ENCODE data around the gene POLR3A. TPM values are rescaled to one million over a fixed set of nuclear protein-coding genes. Genes with fewer than 3 reads are reported as not detected.
A peak's percentile ranks its signal among the peaks of the same experiment; 100 is the strongest.

Gene POLR3A
- total RNA-seq, 1 experiment from 2014 or later = 15.3 TPM

- DNase-seq (ENCODE audit: low read depth) = no peak
Measured at GRCh38 chr10:77979221-77979620, 50.1 kb downstream of the POLR3A start.

DNA sequence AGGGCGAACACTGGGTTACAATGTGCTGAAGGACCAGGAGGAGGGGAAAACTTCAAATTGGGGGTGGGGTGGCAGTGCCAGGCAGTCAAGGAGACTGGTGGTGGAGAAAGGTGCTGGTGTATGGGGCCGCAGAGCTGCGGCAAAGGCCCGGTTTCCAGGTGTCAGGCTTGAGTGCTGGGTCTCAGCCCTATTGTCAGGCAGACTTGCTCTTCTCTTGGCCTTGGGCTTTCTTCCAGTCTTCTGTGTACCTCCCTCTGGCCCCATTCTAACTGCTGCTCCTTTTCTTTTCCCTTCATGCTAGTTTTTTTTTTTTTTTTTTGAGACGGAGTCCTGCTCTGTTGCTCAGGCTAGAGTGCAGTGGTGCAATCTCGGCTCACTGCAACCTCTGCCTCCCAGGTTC lies 51.0 kb downstream of the POLR3A start:
- no peak for DNase-seq (ENCODE audit: low read depth)

DNA sequence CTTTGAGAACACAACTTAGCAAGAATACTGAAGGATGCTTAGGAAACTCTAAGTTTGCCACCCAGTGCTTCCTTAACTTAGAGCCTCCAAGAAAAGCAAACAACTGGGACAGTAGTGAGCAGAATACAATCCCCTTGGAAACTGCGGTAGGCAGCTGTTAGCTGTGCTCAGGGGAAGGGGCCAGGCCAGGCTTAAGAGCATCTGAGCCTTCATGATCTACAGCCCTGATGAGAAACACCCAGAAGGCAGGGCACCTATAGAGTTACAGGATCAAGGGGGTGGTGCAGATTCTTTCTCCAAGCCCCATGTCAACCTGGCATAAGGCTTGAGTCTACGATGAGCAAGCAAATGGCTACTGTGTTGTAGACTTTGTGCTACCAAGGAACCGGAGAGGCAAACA lies 51.4 kb downstream of the POLR3A start:
- DNase-seq (ENCODE audit: low read depth) = no peak

DNA sequence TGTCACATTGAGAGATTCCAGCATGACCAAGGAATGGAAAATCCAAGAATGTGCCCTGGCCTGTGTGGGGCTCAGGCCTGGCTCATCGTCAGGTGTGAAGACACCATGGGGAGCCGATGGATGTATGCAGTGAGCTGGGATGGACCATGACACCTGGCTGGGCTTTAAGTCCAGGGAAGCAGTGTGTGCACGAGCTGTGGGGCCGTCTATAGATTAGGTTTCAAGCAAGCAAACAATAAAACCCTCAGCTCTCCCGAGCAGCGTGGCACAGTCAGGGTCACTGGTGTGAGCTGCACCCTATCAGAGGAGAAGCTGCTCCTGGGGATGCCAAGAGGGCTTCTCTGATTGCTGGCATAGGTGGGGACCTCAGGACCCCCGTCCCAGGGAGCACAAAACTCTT lies 52.3 kb downstream of the POLR3A start:
- DNase-seq (ENCODE audit: low read depth) = no peak

- DNase-seq (ENCODE audit: low read depth) = no peak
Measured at GRCh38 chr10:77975086-77975666, 54.1 kb downstream of the POLR3A start.

GRCh38 chr10:77974396-77975074 lies 54.8 kb downstream of the POLR3A start:
- peak; percentile 39 for DNase-seq (ENCODE audit: low read depth)

DNA sequence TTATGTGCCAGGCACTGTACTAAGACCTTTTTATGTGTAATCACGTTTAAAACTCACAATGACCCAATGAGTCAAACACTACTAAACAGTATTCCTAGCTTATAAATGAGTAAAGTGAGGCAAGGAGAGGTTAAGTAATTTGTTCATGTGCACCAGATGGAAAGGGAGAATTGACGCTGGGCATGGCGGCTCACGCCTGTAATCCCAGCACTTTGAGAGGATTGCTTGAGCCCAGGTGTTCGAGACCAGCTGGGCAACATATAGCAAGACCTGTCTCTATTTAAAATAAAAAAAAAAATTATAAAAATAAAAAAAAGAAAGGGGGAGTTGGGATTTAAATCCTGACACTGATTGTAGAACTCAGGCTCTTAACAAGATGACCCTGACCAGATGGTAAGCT lies 56.0 kb downstream of the POLR3A start:
- DNase-seq (ENCODE audit: low read depth) = no peak

- DNase-seq (ENCODE audit: low read depth) = no peak
Measured at GRCh38 chr10:77972148-77972547, 57.2 kb downstream of the POLR3A start.

- no peak for DNase-seq (ENCODE audit: low read depth)
Measured at GRCh38 chr10:77971804-77972144, 57.5 kb downstream of the POLR3A start.

DNA sequence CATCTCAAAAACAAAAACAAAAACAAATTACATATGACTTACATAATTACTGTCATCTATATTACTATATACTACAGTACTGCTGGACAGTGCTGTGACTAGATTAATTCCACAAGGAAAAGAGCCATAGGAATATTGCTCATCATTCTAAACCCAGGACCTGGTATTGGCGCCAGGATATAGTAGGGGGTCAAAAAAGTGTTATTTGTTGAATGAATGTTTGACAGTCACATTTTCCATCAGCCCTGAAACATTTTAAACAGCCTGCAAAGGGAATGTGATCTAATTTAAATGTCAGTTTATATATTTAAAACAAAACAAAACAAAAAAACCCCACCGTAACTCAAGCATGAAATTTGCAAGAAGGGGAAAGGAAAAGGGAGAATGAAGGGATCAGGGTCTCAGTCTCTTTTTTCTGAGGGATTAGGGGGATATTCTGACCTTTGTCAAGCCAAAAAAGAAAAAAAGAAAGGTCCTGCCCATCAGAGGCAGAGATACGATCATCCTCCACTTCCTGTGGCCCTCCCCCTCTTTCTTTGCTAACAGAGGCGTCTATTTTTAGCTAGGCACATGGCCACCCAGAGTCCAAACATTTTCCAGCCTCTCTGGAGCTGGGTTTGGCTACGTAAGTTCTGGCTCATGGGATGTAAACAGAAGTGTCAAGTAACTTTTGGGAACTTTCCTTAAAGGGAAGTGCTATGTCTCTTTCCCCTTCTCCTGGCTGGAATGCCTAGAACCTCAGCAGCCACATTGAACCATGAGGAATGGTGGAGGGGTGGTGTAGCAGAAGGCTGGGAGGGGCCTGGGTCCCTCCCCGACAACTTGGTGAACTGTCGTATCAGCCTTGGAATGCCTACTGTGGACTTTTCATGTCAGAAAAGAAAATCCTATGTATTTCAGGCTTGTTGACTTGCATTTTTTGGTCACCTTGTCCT lies 58.2 kb downstream of the POLR3A start:
- peak; percentile 82 for DNase-seq (ENCODE audit: low read depth)

GRCh38 chr10:77969114-77969513 lies 60.2 kb downstream of the POLR3A start:
- no peak for DNase-seq (ENCODE audit: low read depth)

GRCh38 chr10:77967611-77968022 lies 61.7 kb downstream of the POLR3A start:
- no peak for DNase-seq (ENCODE audit: low read depth)

GRCh38 chr10:77965294-77965693 lies 64.0 kb downstream of the POLR3A start:
- peak; percentile 68 for DNase-seq (ENCODE audit: low read depth)

DNA sequence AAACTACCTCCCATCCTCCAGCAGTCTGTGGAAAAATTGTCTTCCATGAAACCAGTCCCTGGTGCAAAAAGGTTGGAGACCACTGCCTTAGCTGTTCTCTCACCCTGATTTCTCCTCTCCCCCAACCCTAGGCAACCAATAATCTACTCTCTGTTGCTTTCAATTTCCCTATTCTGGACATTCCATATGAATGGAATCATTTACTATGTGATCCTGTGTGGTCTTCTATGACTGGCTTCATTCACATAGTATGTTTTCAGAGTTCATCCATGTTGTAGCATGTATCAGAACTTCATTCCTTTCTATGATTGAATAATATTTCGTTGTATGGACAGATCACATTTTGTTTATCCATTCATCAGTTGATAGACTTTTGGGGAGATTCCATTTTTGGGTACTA lies 64.5 kb downstream of the POLR3A start:
- DNase-seq (ENCODE audit: low read depth) = no peak

DNA sequence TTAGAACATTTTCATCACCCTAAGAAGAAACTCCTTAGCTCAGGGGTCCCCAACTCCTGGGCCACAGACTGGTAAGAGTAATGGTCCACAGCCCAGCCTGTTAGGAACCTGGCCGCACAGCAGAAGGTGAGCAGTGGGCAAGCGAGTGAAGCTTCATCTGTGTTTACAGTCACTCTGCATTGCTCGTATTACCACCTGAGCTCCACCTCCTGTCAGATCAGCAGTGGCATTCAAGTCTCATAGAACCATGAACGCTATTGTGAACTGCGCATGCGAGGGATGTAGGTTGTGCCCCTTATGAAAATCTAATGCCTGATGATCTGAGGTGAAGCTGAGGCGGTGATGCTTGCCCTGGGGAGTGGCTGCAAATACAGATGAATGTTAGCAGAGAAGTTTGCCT lies 65.4 kb downstream of the POLR3A start:
- no peak for DNase-seq (ENCODE audit: low read depth)

GRCh38 chr10:77962350-77963146 lies 66.8 kb downstream of the POLR3A start:
- no peak for DNase-seq (ENCODE audit: low read depth)

- DNase-seq (ENCODE audit: low read depth) = no peak
Measured at GRCh38 chr10:77961668-77962067, 67.6 kb downstream of the POLR3A start.

DNA sequence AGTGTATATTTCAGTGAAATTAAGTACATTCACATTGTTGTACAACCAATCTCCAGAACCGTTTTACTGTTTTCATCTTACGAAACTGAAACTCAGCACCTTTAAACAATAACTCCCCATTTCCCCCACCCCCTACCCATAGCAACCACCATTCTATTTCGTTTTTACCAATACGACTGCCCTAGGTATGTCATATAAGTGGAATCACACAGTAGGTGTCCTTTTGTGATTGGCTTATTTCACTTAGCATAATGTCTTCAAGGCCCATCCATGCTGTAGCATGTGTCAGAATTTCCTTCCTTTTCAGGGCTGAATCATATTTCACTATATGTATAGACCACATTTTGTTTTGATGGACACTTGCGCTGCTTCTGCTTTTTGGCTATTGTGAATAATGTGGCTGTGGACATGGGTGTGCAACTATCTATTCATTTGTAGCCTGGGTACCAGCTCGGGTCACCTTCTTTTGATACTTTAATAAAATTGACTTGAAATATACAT lies 68.4 kb downstream of the POLR3A start:
- DNase-seq (ENCODE audit: low read depth) = no peak

DNA sequence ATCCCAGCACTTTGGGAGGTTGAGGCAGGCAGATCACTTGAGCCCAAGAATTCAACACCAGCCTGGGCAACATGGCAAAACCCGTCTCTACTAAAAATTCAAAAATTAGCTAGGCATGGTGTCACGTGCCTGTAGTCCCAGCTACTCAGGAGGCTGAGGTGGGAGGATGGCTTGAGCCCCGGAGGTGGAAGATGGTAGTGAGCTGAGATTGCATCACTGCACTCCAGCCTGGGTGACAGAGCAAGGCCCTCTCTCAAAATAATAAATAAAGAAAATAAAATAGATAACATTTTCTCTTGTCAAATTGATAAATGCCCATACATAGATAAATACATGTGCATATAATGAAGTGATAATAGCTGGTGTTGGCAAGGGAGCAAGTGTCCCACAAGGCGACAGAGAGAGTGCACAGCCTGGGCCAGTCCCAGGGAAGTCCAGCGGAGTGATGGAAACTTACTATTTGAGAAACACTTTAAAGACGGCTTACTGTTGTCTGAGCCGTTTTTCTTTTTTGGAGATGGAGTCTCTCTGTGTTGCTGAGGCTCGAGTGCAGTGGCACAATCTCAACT lies 69.3 kb downstream of the POLR3A start:
- DNase-seq (ENCODE audit: low read depth) = no peak

DNA sequence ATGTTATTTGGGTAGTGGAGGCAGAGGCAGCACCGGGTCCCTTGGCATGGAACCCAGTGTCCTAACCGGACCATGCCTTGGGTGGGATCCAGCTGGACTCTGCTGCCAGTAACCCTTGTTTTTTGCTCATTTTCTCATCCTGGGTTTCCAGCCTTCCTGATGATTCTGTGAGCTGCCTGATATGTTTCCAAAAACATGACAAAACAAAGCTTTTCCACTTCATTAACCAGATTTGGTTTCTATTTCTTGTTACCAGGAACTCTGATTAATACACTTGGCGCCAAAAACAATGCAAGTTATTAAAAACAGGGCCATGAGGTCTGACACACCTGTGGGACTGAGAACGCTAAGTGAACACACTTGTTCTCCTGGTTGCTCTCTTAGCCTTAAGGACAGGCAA lies 69.9 kb downstream of the POLR3A start:
- no peak for DNase-seq (ENCODE audit: low read depth)

- DNase-seq (ENCODE audit: low read depth) = no peak
Measured at GRCh38 chr10:77955136-77955535, 74.2 kb downstream of the POLR3A start.

Measured in LHCN-M2 (cell line).